GM19372 (cell line): ENCODE data around the gene IRF3.

Experiments
- ATAC-seq: cut with Tn5 transposase; IDR thresholded peaks from one replicate; pipeline ENCODE4 v1.9.1; 2021; ENCODE audit warnings: mild to moderate bottlenecking, low read depth, moderate library complexity; ENCODE audit not compliant: unreplicated experiment

The IRF3 gene

DNA sequence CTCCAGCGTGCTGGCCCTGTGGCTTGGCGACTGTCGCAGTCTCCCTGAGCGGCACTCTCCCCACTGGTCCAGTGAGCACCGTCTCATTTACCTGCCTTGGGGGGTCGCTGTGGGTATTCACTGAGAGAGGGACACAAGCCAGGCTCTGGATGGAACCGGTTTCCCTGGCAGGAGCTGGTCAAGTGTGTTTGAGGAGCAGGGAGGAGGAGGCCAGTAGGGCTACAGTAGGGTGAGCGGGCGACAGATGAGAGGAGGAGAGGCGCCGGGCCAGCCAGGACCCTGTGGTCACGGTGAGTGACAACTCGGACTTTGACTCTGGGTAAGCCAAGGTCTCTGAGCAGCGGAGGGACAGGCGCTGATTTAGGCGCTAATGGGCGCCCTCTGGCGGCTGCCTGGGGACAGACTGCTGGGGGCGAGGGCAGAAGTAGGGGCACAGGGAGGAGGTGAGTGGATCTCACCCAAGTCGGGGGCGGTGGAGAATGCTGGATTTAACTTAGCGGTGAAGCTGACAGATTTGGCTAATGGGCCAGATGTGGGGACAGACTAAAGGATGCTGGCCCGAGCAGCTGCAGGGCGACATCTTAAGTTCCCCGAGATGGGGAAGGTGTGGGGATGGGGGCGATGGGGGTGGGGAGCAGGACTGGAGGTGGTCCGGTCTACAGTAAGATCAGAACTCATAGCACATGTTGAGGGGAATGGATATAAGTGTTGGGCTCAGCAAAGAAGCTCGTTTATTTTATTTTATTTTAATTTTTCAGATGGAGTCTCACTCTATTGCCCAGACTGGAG, 6.7 kb upstream of the IRF3 start:
- no peak for ATAC-seq

DNA sequence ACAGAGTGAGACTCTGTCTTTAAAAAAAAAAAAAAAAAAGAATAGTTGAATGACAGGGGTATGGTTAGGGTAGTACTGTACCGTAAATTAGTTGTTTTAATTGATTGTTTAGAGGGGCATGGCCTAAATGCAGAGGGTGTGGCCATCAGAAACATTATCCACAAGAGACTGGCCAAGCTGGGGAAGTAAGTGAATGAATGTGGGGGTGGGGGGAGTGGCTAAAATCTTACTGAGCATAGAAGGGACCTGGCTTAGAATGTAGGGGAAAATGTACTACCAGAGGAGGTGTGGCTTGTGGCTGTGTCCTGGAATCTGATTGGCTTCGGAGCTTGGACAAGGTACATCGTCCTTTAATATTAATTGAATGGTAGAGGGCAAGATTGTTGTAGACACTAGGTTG, 3.9 kb upstream of the IRF3 start:
- no peak for ATAC-seq

DNA sequence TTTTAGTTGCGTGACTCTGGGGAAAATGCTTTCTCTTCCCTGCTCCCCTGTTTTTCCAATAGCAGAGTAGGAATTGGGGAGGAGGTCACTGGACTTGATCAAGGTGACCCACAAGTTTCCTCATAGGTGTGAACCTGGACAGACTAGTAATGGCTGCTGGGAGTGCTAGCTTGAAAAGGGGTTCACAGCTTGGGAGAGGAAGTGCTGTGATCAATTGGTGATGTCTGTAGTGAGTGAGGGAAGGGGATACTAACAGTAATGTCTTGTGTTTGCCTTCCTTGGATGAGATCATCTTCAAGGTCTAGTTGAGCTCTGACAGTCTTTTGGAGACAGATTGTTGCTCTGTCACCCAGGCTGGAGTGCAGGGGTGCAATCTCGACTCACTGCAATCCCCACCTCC, 1.8 kb upstream of the IRF3 start:
- no peak for ATAC-seq

DNA sequence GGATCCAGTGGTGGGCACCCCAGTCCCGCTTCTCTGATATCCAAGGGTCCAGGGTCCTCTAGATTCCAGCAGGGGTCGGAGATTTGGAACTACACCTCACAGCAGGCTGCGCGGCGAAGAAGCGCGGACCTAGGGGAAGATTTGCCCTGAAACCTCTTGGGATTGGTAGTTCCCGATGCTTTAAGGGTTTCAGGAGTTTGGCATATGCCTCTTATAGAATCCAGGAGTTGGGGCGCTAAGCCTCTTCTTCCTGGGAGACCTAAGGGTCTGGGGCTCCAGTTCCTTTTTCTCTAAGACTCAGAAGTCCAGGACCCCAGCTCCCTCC, 425 bp upstream of the IRF3 start:
- no peak for ATAC-seq

DNA sequence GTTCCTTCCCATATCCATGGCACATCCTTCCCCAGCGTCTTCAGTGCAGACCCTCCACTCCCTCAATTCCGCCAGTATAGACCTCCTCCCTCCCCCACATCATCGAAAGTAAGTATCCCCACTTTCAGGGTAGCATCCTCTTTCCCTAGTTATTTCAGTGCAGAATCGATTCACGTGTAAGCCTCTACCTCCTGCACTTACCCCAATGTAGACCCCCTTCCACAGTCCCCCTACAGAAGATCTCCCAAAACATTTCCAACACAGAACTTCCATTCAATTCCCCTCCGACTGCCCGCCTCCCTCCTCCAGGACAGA, 664 bp downstream of the IRF3 start:
- ATAC-seq: no peak

DNA sequence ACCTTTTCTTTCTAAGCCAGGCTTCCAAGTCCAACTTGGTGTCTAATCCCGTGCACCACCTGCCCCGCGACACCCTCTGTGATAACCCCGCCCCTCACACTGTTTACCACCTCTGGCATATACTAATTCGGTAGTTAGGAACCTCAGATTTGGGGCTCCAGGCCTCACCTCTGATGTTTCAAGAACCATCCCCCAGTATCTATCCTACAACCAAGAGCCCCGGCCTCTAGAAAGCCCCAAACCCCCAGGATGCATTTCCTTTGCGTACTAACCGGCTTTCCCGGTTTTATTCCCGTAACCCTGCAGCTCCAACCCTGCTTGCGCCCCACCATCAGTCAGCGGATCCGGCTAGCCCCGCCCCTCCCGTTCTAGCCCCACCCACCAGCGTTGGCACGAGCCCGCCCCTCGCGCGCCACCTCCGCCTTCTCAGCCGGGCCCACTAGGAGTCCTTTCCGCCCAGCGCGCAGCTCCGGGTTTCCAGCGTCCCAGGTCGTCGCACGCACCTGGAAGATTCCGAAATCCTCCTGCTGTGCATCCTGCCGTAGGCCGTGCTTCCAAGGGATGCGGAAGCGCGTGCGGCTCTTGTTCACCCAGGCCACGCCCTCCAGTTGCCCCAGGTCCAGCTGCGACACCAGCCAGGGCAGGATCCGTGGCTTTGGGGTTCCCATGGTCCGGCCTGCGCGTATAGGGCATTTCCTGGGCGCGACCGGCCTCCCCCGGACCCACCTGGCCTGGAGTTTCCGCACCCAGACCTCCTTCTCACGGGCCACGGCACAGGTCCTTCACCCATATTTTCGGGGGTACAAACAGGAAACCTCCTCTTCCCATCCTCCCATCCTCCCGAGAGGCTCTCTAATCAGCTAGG, 1.3 kb downstream of the IRF3 start:
- no peak for ATAC-seq

DNA sequence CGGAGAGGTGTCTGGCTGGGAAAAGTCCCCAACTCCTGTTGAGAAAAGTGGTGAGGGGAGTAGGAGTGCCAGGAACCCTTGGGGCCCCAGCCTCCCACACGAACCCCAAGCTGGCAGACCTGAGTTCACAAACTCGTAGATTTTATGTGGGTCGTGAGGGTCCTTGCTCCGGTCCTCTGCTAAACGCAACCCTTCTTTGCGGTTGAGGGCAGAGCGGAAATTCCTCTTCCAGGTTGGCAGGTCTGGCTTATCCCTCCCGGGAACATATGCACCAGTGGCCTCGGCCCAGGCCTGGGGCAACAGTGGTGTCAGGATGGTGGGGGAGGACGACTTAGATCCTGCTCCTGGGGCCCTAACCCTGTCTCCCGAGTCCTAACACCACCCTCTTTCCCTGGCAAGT, 2.4 kb downstream of the IRF3 start:
- ATAC-seq: no peak

DNA sequence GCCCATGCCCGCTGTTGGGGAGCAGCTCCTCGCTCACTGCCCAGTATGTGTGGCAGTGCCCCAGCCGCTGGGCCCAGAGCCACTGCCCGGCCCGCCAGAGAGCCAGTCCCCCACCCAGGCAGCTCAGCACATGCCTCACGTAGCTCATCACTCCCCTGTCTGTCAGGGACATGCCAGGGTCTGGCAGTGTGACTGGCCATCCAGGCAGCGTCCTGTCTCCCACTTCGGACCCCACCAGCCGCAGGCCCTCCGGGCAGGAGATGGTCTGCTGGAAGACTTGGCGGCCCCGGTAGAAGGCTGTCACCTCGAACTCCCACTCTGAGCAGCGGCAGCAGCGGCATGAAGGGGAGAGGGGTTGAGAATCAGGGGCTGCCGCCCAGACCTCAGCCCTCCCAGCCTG, 3.6 kb downstream of the IRF3 start:
- no peak for ATAC-seq

DNA sequence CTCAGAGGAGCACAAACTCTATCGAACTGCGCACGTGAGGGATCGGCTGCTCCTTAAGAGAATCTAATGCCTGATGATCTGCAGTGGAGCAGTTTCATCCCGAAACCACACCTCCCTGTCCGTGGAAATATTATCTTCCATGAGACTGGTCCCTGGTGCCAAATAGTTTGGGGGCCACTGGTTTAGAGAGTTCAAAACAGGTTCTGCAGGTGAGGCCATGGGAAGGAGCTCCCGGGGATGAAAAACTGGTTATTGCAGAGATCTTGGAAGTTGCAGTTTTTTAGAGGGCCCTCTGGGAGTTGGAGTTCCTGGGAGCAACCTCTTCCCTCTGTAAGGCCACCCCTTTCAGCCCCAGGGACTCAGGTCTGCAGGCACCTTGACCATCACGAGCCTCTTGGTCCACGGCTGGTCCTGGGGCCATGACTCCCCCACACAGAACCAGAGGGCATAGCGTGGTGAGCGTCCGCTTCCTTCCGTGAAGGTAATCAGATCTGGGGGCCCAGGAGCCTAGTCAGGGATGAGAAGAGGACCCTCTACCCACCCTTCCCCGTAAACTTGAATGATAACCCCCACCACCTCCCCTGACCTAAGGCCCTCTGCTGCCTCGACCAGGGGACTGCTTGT, 5.2 kb downstream of the IRF3 start:
- ATAC-seq: no peak

DNA sequence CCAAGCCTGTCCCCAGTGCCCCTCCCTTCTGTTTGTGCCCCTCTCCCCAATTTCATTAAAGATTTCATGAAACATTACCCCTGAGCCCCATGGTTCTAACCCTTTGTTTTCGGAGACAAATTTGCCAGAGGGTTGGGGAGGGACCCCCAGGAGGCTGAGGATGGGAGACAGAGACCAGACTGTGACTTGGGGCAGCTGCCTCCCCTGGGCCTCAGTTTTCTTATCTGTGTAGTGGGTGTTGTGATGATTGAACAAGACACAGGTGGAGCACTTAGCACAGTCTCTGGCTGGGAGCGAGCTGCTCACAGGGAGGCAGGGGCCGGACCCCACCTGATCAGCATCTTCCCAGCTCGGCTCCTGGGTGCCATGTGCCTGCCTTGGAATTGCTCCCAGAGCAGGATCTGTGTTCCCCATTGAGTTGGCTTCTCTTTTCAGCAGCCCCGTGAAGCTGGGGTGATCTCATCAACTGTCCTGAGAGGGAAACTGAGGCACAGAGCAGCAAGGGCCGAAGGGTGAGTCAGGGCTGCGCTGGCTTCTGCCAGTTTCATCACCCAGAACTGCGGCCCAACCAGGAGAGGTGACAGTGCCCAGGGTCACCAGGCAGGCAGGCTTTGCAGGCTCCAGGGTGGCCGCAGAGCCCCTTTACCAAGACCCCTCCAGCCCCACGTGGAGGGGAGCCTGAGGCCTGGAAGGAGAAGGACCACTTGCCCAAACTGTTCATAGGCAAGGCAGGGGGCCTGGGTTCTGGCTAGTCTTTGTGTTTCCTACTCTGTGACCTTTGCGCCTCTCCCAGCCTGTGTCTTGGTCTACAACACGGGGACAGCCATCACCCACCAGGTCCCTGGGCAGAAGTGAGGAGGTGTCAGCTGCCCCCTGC, 6.9 kb downstream of the IRF3 start:
- ATAC-seq: no peak

DNA sequence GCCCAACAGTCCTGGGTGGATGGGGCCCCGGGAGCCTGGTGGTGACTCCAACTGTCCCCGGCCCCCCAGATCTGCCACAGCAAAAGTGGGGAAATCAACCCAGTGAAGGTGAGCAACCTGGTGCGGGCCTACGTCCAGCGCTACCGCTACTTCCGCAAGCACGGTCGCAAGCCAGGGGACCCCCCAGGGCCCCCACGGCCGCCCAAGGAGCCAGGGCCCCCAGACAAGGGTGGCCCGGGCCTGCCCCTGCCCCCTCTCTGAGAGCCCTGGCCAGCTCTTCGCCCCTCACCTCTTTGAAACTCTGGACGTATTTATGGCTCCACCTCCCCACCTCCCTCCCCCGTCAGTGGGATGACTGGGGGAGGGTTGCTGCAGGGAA, 7.5 kb downstream of the IRF3 start:
- no peak for ATAC-seq

DNA sequence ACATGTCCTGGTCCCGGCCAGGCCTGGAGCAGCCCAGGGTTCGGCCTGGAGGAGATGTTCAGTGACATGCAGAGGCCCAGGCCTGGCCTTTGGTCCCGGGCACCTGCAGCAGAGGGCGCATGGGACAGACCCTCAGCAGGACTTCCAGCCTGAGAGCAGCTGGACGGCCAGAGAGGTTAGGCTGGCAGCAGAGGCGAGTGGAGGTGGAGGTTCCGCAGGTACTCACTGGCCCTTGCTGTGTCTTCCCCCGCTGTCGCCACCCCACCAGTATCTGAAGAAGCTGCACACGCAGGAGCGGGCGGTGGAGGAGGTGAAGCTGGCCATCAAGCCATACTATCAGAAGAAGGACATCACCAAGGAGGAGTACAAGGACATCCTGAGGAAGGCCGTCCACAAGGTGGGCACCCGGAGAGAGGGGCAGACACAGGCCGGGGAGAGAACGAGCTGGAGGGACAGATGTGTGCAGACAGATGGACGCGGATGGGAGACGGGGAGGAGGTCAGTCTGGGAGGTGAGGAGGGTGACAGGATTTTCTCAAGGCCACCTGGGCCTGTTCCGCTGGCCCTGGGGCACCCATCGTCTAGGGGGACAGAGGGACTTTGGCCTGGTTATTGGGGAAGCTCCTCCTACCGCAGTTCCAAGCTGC, 8.0 kb downstream of the IRF3 start:
- no peak for ATAC-seq

DNA sequence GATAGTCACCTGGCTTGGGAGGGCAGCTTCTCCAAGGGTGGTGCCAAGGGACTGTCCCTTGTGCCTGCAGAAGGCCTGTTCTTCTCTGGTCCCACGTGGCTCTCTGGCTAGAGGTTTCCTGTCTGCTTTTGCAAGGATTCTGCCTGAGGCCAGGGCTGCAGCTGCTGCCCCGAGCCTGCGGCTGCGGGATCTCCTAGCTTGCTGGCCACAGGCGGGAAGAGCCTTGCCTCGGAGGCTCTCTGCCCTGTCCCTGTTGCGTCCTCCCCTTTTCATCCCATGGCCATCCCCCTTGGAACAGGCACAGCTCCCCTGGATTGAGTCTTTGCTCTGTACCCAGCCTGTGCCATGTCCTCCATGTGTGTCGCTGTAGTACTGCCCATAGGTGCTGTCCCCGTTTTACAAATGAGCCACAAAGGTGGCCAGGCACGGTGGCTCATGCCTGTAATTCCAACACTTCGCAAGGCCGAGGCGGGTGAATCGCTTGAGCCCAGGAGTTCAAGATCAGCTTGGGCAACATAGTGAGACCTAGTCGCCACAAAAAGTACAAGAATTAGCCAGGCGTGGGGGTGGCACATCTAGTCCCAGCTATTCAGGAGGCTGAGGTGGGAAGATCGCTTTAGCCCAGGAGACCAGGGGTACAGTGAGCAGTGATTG, 9.1 kb downstream of the IRF3 start:
- no peak for ATAC-seq

DNA sequence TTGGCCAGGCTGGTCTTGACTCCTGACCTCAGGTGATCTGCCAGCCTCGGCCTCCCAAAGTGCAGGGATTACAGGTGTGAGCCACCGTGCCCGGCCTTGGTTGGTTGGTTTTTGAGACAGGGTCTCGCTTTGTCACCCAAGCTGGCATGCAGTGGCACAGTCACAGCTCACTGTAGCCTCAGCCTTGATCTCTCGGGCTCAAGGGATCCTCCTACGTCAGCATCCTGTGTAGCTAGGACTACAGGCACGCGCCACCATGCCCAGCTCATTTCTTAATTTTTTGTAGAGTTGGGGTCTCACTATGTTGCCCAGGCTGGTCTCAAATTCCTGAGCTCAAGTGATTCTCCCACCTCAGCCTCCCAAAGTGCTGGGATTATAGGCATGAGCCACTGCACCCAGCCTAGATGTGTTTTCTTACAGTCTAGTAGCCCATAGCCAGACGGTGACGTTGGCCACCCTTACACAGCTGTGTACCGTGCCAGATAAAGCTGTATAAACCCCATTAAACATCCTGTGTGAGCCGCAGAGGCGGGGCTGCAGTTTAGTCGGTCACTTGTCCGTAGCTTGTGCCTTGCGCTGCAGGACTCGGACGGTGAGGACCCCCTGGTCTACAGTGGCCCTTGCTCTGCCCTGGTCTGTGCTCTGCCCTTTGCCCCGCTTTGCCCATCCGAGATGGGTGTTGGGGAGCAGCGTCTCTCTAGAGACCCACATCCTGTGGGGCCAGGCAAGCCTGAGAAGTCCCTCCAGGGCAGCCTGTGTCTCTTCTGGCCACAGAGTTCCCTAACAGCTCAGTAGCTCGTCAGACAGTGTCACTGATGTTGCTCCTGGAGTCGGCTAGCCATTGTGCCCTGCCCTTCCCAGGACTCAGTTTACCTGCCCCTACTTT, 9.8 kb downstream of the IRF3 start:
- no peak for ATAC-seq

DNA sequence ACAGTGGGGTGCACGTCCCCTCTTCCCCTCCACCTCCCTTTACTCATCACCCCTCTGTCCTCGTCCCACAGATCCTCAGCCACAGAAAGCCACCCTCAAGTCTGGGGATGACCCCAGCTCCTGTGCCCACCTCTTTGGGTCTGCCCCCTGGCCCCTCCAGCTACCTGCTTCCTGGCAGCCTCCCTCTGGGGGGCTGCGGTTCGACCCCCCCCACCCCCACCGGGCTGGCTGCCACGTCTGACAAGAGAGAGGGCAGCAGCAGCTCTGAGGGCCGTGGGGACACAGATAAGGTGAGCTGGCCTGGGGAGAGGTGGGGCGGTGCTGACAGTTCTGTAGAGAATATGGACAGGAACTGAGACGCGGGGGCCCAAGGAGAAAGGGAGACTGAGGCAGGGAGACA, 11.1 kb downstream of the IRF3 start:
- ATAC-seq: no peak

DNA sequence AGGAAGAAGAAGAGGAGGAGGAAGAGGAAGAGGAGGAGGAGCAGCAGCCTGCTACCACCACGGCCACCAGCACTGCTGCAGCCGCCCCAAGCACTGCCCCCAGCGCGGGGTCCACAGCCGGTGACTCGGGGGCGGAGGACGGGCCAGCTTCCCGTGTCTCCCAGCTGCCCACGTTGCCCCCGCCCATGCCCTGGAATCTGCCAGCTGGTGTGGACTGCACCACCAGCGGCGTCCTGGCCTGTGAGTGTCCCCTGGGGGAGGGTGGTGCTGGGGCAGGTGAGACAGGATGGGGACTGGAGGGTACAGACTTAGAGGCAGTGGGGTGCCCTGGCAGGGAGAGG, 12.2 kb downstream of the IRF3 start:
- ATAC-seq: no peak

DNA sequence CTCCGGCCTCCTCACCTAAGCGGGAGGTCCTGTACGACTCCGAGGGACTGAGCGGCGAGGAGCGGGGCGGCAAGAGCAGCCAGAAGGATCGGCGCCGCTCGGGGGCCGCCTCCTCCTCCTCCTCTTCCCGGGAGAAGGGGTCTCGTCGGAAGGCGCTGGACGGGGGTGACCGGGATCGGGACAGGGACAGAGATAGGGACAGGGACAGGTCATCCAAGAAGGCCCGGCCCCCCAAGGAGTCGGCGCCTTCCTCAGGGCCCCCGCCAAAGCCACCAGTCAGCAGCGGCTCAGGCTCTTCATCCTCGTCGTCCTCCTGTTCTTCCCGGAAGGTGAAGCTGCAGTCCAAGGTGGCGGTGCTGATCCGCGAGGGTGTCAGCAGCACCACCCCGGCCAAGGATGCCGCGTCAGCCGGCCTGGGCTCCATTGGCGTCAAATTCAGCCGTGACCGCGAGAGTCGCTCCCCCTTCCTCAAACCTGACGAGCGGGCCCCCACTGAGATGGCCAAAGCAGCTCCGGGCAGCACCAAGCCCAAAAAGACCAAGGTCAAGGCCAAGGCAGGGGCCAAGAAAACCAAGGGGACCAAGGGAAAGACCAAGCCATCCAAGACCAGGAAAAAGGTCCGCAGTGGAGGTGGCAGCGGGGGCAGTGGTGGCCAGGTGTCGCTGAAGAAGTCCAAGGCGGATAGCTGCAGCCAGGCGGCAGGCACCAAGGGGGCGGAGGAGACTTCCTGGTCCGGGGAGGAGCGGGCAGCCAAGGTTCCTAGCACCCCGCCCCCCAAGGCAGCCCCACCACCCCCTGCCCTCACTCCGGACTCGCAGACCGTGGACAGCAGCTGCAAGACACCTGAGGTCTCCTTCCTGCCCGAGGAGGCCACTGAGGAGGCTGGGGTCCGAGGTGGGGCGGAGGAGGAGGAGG, 12.8 kb downstream of the IRF3 start:
- no peak for ATAC-seq
